GM12878 (cell line): ENCODE measurements around the gene ITGB5. TPM values are rescaled to one million over a fixed set of nuclear protein-coding genes. Genes with fewer than 3 reads are reported as not detected.

Experiments
- ATAC-seq: fragments of 200-7000 bp; cut with Tn5 transposase; 3 replicates; pipeline ENCODE4 v1.9.1; 2020; ENCODE audit warnings: mild to moderate bottlenecking, moderate library complexity
- BruUV-seq: library from RNA; stranded (reverse); fragments of 400-500 nt; replicated peaks from 2 replicates; lab custom pipeline; 2021; lab: Mats Ljungman, UMichigan
- CTCF ChIA-PET: fragments of 300-600 bp; sonication (Branson Sonifier 250); formaldehyde crosslinking; extraction: SDS; loops from one replicate; lab custom pipeline; 2021; ENCODE audit warnings: inconsistent platforms; lab: Yijun Ruan, JAX
- POLR2A ChIA-PET: fragments of 350-600 bp; formaldehyde crosslinking; extraction: SDS; loops from one replicate; lab custom pipeline; 2021; ENCODE audit warnings: inconsistent platforms; lab: Charles Lee
- RAD21 ChIA-PET: fragments of 300-600 bp; sonication (Branson Sonifier 250); formaldehyde crosslinking; loops from one replicate; lab custom pipeline; 2023; ENCODE audit warnings: antibody characterized with exemption; ENCODE audit not compliant: unreplicated experiment; lab: Charles Lee
- SMC1A ChIA-PET: fragments of 300-600 bp; sonication (Branson Sonifier 250); formaldehyde crosslinking; loops from one replicate; lab custom pipeline; 2023; ENCODE audit not compliant: unreplicated experiment, uncharacterized antibody; lab: Charles Lee
- DNase-seq: peaks from one replicate; pipeline ENCODE4 v3.0.0-alpha.2; 2011; ENCODE audit warnings: low read depth, low spot score
- FAIRE-seq: peaks from 3 replicates; lab custom pipeline; 2011; peaks lifted over from hg19 to GRCh38; lab: Jason Lieb, UNC
- H2AFZ ChIP-seq: 2 replicates; pipeline ENCODE4 v1.6.0; 2011; ENCODE audit warnings: low read depth, low read length, control low read depth; ENCODE audit not compliant: control insufficient read depth
- H3K27ac ChIP-seq: 2 replicates; pipeline ENCODE4 v1.5.1; 2011; ENCODE audit warnings: control low read depth; ENCODE audit not compliant: control insufficient read depth, insufficient read depth
- H3K27me3 ChIP-seq, 2 experiments: replicated peaks in 1 of 2; 2 replicates each; pipeline versions ENCODE4 v1.6.0 to v1.6.1; 2011; ENCODE audit warnings: low read length in 1 of 2; ENCODE audit not compliant: control insufficient read depth in 2 of 2, insufficient read depth in 2 of 2
- H3K36me3 ChIP-seq, 2 experiments: 2 replicates each; pipeline ENCODE4 v1.5.1; 2011; ENCODE audit warnings: low read length in 1 of 2; ENCODE audit not compliant: control insufficient read depth in 2 of 2, insufficient read depth in 2 of 2
- H3K4me1 ChIP-seq: 2 replicates; pipeline ENCODE4 v1.6.1; 2011; ENCODE audit warnings: mild to moderate bottlenecking, low read length, moderate library complexity, mixed read lengths; ENCODE audit not compliant: control insufficient read depth, insufficient read depth
- H3K4me2 ChIP-seq: 2 replicates; pipeline ENCODE4 v1.6.0; 2011; ENCODE audit warnings: control low read depth; ENCODE audit not compliant: control insufficient read depth, insufficient read depth
- H3K4me3 ChIP-seq: fragments of 200-600 bp; sonication (generic); 2 replicates; pipeline ENCODE4 v1.5.1; 2016
- H3K79me2 ChIP-seq: 2 replicates; pipeline ENCODE4 v1.6.0; 2011; ENCODE audit warnings: low read length; ENCODE audit not compliant: control insufficient read depth, insufficient read depth
- H3K9ac ChIP-seq: 2 replicates; pipeline ENCODE4 v1.8.0; 2011; ENCODE audit warnings: low read length, control low read depth, mixed read lengths; ENCODE audit not compliant: control insufficient read depth, insufficient read depth
- H3K9me3 ChIP-seq: replicated peaks from 3 replicates; pipeline ENCODE4 v1.5.1; 2011; ENCODE audit warnings: mild to moderate bottlenecking, low read length; ENCODE audit not compliant: control insufficient read depth, insufficient read depth
- H4K20me1 ChIP-seq: 2 replicates; pipeline ENCODE4 v1.6.0; 2011; ENCODE audit not compliant: control insufficient read depth, insufficient read depth
- CBX3 ChIP-seq: fragments of 200-600 bp; sonication (generic); IDR thresholded peaks from 2 replicates; pipeline ENCODE4 v1.6.1; 2016; ENCODE audit warnings: low read depth, borderline replicate concordance
- CREM ChIP-seq: IDR thresholded peaks from 2 replicates; pipeline ENCODE4 v1.6.1; 2014; ENCODE audit warnings: antibody characterized with exemption, low read depth
- GATAD2B ChIP-seq: fragments of 450-650 bp; conservative IDR thresholded peaks from 2 replicates; pipeline ENCODE4 v1.6.1; 2017; ENCODE audit warnings: low read depth, mild to moderate bottlenecking, moderate library complexity
- HDGF ChIP-seq: fragments of 450-650 bp; IDR thresholded peaks from 2 replicates; pipeline ENCODE4 v1.6.1; 2016; ENCODE audit warnings: antibody characterized with exemption
- NFYB ChIP-seq: IDR thresholded peaks from 2 replicates; pipeline ENCODE4 v1.6.1; 2011; ENCODE audit warnings: low read depth, mild to moderate bottlenecking, low read length, improper control_type of control experiment, moderate library complexity; ENCODE audit not compliant: insufficient read depth
- RB1 ChIP-seq: fragments of 450-650 bp; formaldehyde crosslinking; IDR thresholded peaks from 2 replicates; pipeline ENCODE4 v1.6.1; 2017; ENCODE audit warnings: mild to moderate bottlenecking, borderline replicate concordance
- RUNX3 ChIP-seq: IDR thresholded peaks from 2 replicates; pipeline ENCODE4 v1.6.1; 2012; ENCODE audit warnings: low read length, inconsistent platforms
- SIN3A ChIP-seq: IDR thresholded peaks from 2 replicates; pipeline ENCODE4 v1.6.1; 2012; ENCODE audit warnings: low read depth, low read length, improper control_type of control experiment
- SREBF1 ChIP-seq: IDR thresholded peaks from 2 replicates; pipeline ENCODE4 v1.6.1; 2012; ENCODE audit warnings: mild to moderate bottlenecking, low read length
- STAT3 ChIP-seq: IDR thresholded peaks from 2 replicates; pipeline ENCODE4 v1.6.1; 2011; ENCODE audit warnings: low read depth, low read length, improper control_type of control experiment
- SUZ12 ChIP-seq: fragments of 200-600 bp; sonication (generic); IDR thresholded peaks from one replicate; pipeline ENCODE4 v1.6.1; 2018; ENCODE audit warnings: antibody characterized with exemption, mild to moderate bottlenecking; ENCODE audit not compliant: unreplicated experiment
- TARDBP ChIP-seq: IDR thresholded peaks from 2 replicates; pipeline ENCODE4 v1.6.1; 2016; ENCODE audit warnings: borderline replicate concordance
- TBL1XR1 ChIP-seq: IDR thresholded peaks from 2 replicates; pipeline ENCODE4 v1.6.1; 2012; ENCODE audit warnings: low read depth, low read length, improper control_type of control experiment
- ZNF622 ChIP-seq: fragments of 450-650 bp; IDR thresholded peaks from 2 replicates; pipeline ENCODE4 v1.6.1; 2017; ENCODE audit warnings: mild to moderate bottlenecking, inconsistent platforms
- WGBS: methylation state at CpG from one replicate; pipeline ENCODE4 v1.1.6; 2016; ENCODE audit warnings: low lambda C conversion rate; ENCODE audit not compliant: insufficient replicate concordance, insufficient coverage; ENCODE audit errors: missing lambda C conversion rate; 5-methylcytosine and 5-hydroxymethylcytosine counted together
- in situ Hi-C: fragments of 300-500 bp; cut with MboI; formaldehyde crosslinking; loops from 9 replicates; pipeline ENCODE4 v1.14.3; 2018; ENCODE audit warnings: mixed read lengths
- intact Hi-C: fragments of 100-400 bp; cut with micrococcal nuclease; formaldehyde crosslinking; loops from one replicate; pipeline ENCODE4 v1.14.2; 2022; ENCODE audit not compliant: unreplicated experiment
- polyA plus RNA-seq, 11 experiments: library from polyadenylated mRNA; depleted of rRNA in 4 of 11; unstranded in 6 of 11; stranded (reverse) in 5 of 11; fragments of >200 nt; fragmentation: Nextera tagmentation in 4 of 11; fragmentation: Illumina TruSeq in 1 of 11; extraction: Ambion mirVana in 4 of 11; extraction: Trizol in 1 of 11; gene quantifications; 1 replicate in 1 of 11; 2 replicates in 10 of 11; pipeline versions ENCODE4 v1.2.1 to v1.2.3, GENCODE V29; 2011 to 2016; ENCODE audit warnings: inconsistent platforms in 2 of 11, missing spikeins in 2 of 11, low read depth in 1 of 11
- total RNA-seq, 4 experiments: library from RNA; depleted of rRNA in 3 of 4; stranded (reverse); fragments of >200 nt in 3 of 4; fragmentation: Illumina TruSeq in 1 of 4; extraction: Trizol in 1 of 4; gene quantifications; 2 replicates each; pipeline versions ENCODE4 v1.2.1 to v1.2.3, GENCODE V29; 2013 to 2021
- TF ChIP-seq, protein P1 (sequence below): fragments of 450-650 bp; IDR thresholded peaks from 2 replicates; pipeline ENCODE4 v1.6.1; 2017; ENCODE audit warnings: borderline replicate concordance
- TF ChIP-seq, protein P2 (sequence below): IDR thresholded peaks from 2 replicates; pipeline ENCODE4 v1.6.1; 2011; ENCODE audit warnings: borderline replicate concordance, low read depth, mild to moderate bottlenecking, moderate library complexity, low read length; ENCODE audit not compliant: insufficient read depth, poor library complexity, severe bottlenecking

The ITGB5 gene
- total and polyA plus RNA-seq, 10 of the 15 experiments (the other 5 are each of a cell fraction or from before 2014, with no cell fraction given), result 0.05 to 10.0 (median 0.83) TPM; not detected in 2

DNA sequence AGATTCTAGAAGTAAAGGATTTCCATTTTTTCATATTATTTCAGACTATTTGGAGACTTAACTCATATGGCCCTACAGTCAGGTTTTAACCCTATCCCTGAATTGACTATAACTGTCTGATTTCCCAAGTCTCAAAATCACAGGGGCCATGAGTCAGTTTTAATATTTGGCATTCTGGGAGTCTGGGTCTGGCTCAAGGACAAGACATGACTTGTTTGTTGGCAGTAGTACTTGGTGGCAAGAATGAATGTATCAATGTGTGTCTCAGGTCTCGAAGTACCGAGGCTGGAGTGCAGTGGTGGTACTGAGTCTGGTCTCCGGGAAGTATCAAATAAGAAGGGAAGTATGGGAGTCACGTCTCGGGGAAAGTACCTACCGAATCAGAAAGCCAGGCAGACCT lies 146.1 kb downstream of the ITGB5 start:
- no peak for FAIRE-seq
- Histone ChIP-seq H3K9ac (no peak overlapping the region), H3K27me3 (no peaks in the 10 kb centered on the region), H3K9me3 (no peaks in the 10 kb centered on the region), H3K36me3 (peaks cover 10 to 34% of the 10 kb centered on the region in 2 experiments), H3K4me2 (no peak overlapping the region), H3K27ac (no peak overlapping the region), H3K4me1 (no peaks in the 10 kb centered on the region), H3K4me3 (no peak overlapping the region), H4K20me1 (no peaks in the 10 kb centered on the region), H2AFZ (no peak overlapping the region), H3K79me2 (no peaks in the 10 kb centered on the region)
- RAD21 ChIA-PET, result no interaction called here
- no peak for ATAC-seq
- CTCF ChIA-PET, result interaction anchor here (2.0 kb wide), 1 partner anchor 20 kb away, joined by 16 read pairs; no protein-coding TSS in a partner anchor
- DNase-seq, result no peak
- POLR2A ChIA-PET, result interaction anchor here (2.7 kb wide), 1 partner anchor 10 kb away, joined by 13 read pairs; the partner anchor contains the start of gene UMPS
- SMC1A ChIA-PET, result interaction anchor here (1.6 kb wide), 1 partner anchor 161 kb away, joined by 4 read pairs; no protein-coding TSS in a partner anchor
- in situ Hi-C loops, result no loop called here
- TF ChIP-seq ZNF622, result no peak
- TF ChIP-seq RUNX3, result no peak
- TF ChIP-seq CREM, result no peak
- no peak for TF ChIP-seq STAT3
- TF ChIP-seq SUZ12, result no peak
- TF ChIP-seq, protein P1, sequence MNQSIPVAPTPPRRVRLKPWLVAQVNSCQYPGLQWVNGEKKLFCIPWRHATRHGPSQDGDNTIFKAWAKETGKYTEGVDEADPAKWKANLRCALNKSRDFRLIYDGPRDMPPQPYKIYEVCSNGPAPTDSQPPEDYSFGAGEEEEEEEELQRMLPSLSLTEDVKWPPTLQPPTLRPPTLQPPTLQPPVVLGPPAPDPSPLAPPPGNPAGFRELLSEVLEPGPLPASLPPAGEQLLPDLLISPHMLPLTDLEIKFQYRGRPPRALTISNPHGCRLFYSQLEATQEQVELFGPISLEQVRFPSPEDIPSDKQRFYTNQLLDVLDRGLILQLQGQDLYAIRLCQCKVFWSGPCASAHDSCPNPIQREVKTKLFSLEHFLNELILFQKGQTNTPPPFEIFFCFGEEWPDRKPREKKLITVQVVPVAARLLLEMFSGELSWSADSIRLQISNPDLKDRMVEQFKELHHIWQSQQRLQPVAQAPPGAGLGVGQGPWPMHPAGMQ, result no peak
- no peak for TF ChIP-seq TARDBP
- TF ChIP-seq GATAD2B, result no peak
- no peak for TF ChIP-seq TBL1XR1
- no peak for TF ChIP-seq RB1
- TF ChIP-seq, protein P2, sequence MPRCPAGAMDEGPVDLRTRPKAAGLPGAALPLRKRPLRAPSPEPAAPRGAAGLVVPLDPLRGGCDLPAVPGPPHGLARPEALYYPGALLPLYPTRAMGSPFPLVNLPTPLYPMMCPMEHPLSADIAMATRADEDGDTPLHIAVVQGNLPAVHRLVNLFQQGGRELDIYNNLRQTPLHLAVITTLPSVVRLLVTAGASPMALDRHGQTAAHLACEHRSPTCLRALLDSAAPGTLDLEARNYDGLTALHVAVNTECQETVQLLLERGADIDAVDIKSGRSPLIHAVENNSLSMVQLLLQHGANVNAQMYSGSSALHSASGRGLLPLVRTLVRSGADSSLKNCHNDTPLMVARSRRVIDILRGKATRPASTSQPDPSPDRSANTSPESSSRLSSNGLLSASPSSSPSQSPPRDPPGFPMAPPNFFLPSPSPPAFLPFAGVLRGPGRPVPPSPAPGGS, result no peak
- TF ChIP-seq SREBF1, result no peak
- TF ChIP-seq HDGF, result no peak
- no peak for TF ChIP-seq SIN3A
- no peak for TF ChIP-seq CBX3
- TF ChIP-seq NFYB, result no peak
- 94% methylated on average over 6 of the region's 6 CpGs for WGBS
- intact Hi-C loops, result no loop called here
- no TSS peak for BruUV-seq
